HEK293T (cell line): ENCODE data around the gene PSEN1.

Experiments
- BHLHE40 ChIP-seq: fragments of 450-650 bp; IDR thresholded peaks from 2 replicates; pipeline ENCODE4 v1.6.1; 2016; ENCODE audit warnings: mild to moderate bottlenecking, moderate library complexity, borderline replicate concordance
- SUZ12 ChIP-seq: fragments of 450-650 bp; IDR thresholded peaks from 2 replicates; pipeline ENCODE4 v1.6.1; 2016; ENCODE audit warnings: mild to moderate bottlenecking
- TF ChIP-seq, protein P1 (sequence below): fragments of 450-650 bp; IDR thresholded peaks from 2 replicates; pipeline ENCODE4 v1.6.1; 2016

DNA sequence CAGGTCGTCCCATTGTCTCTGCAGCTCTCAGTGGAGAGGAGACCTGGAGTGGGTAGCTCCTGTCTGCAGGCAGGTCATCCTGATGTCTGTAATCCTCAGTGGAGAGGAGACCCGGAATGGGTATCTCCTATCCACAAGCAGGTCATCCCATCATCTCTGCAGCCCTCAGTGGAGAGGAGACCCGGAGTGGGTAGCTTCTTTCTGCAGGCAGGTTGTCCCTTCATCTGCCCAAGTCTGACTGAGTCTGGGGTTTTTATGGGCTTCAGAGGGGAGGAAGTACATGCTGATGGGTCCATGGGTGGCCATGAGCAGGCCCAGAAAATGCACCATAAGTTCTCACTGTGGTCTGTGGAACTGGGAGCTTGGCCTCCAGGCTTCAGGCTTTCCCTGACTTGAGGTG is 72.1 kb downstream of the PSEN1 start:
- TF ChIP-seq BHLHE40 (no peak), SUZ12 (no peak)
- TF ChIP-seq, protein P1, sequence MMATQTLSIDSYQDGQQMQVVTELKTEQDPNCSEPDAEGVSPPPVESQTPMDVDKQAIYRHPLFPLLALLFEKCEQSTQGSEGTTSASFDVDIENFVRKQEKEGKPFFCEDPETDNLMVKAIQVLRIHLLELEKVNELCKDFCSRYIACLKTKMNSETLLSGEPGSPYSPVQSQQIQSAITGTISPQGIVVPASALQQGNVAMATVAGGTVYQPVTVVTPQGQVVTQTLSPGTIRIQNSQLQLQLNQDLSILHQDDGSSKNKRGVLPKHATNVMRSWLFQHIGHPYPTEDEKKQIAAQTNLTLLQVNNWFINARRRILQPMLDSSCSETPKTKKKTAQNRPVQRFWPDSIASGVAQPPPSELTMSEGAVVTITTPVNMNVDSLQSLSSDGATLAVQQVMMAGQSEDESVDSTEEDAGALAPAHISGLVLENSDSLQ: no peak
